ENCODE data around the gene PPM1D.

PPM1D gene

GRCh38 chr17:60599620-60600489, at the start of gene PPM1D (continued):
- TF ChIP-seq, protein P1, sequence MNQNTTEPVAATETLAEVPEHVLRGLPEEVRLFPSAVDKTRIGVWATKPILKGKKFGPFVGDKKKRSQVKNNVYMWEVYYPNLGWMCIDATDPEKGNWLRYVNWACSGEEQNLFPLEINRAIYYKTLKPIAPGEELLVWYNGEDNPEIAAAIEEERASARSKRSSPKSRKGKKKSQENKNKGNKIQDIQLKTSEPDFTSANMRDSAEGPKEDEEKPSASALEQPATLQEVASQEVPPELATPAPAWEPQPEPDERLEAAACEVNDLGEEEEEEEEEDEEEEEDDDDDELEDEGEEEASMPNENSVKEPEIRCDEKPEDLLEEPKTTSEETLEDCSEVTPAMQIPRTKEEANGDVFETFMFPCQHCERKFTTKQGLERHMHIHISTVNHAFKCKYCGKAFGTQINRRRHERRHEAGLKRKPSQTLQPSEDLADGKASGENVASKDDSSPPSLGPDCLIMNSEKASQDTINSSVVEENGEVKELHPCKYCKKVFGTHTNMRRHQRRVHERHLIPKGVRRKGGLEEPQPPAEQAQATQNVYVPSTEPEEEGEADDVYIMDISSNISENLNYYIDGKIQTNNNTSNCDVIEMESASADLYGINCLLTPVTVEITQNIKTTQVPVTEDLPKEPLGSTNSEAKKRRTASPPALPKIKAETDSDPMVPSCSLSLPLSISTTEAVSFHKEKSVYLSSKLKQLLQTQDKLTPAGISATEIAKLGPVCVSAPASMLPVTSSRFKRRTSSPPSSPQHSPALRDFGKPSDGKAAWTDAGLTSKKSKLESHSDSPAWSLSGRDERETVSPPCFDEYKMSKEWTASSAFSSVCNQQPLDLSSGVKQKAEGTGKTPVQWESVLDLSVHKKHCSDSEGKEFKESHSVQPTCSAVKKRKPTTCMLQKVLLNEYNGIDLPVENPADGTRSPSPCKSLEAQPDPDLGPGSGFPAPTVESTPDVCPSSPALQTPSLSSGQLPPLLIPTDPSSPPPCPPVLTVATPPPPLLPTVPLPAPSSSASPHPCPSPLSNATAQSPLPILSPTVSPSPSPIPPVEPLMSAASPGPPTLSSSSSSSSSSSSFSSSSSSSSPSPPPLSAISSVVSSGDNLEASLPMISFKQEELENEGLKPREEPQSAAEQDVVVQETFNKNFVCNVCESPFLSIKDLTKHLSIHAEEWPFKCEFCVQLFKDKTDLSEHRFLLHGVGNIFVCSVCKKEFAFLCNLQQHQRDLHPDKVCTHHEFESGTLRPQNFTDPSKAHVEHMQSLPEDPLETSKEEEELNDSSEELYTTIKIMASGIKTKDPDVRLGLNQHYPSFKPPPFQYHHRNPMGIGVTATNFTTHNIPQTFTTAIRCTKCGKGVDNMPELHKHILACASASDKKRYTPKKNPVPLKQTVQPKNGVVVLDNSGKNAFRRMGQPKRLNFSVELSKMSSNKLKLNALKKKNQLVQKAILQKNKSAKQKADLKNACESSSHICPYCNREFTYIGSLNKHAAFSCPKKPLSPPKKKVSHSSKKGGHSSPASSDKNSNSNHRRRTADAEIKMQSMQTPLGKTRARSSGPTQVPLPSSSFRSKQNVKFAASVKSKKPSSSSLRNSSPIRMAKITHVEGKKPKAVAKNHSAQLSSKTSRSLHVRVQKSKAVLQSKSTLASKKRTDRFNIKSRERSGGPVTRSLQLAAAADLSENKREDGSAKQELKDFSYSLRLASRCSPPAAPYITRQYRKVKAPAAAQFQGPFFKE (tag by site-specific recombination; IDR thresholded peaks at IDR 0.05; ENCODE audit: borderline replicate concordance) = no peak
- TF ChIP-seq GLI4 (tag by site-specific recombination; IDR thresholded peaks at IDR 0.05) = peak; percentile 84
- TF ChIP-seq ZSCAN23 (tag by site-specific recombination; IDR thresholded peaks at IDR 0.05) = peak; percentile 76; the same call in 1 of the 2 replicates
- TF ChIP-seq ZNF830 (tag by site-specific recombination; IDR thresholded peaks at IDR 0.05; ENCODE audit: low read depth) = no peak
- TF ChIP-seq ZBTB8A (tag by site-specific recombination; IDR thresholded peaks at IDR 0.05) = peak; percentile 97
- TF ChIP-seq ZNF561 (tag by site-specific recombination; IDR thresholded peaks at IDR 0.05; ENCODE audit: borderline replicate concordance) = peak; percentile 94
- TF ChIP-seq ZNF707 (tag by site-specific recombination; IDR thresholded peaks at IDR 0.05) = no peak
- peak; percentile 54; the same call in 1 of the 2 replicates for TF ChIP-seq ZNF239 (tag by site-specific recombination; IDR thresholded peaks at IDR 0.05)
- no peak for TF ChIP-seq ZNF19 (tag by site-specific recombination; IDR thresholded peaks at IDR 0.05; ENCODE audit: low read depth)
- no peak for TF ChIP-seq ZNF658 (tag by site-specific recombination; IDR thresholded peaks at IDR 0.05)
- peak; percentile 87 for TF ChIP-seq KLF9 (tag by site-specific recombination; IDR thresholded peaks at IDR 0.05; ENCODE audit: low read depth)
- TF ChIP-seq ZNF610 (tag by site-specific recombination; IDR thresholded peaks at IDR 0.05; ENCODE audit: borderline replicate concordance) = peak; percentile 88
- TF ChIP-seq ZNF792 (tag by site-specific recombination; IDR thresholded peaks at IDR 0.05) = peak; percentile 36; the same call in 1 of the 2 replicates
- no peak for TF ChIP-seq ZNF518A (tag by site-specific recombination; conservative IDR thresholded peaks at IDR 0.05; ENCODE audit: low read depth)
- TF ChIP-seq SALL2 (tag by site-specific recombination; IDR thresholded peaks at IDR 0.05; ENCODE audit: borderline replicate concordance) = no peak
- peak; percentile 99 for TF ChIP-seq ZBTB26 (tag by site-specific recombination; optimal IDR thresholded peaks at IDR 0.05)
- no peak for TF ChIP-seq ZNF132 (tag by site-specific recombination; IDR thresholded peaks at IDR 0.05; ENCODE audit: borderline replicate concordance)
- no peak for TF ChIP-seq ZNF223 (tag by site-specific recombination; IDR thresholded peaks at IDR 0.05)
- peak; percentile 90 for TF ChIP-seq HIC1 (tag by site-specific recombination; IDR thresholded peaks at IDR 0.05)
- TF ChIP-seq KLF7 (tag by site-specific recombination; IDR thresholded peaks at IDR 0.05; ENCODE audit: borderline replicate concordance) = peak; percentile 75
- TF ChIP-seq ZNF747 (tag by site-specific recombination; IDR thresholded peaks at IDR 0.05) = no peak
- peak; percentile 97 for TF ChIP-seq ZNF324 (tag by site-specific recombination; IDR thresholded peaks at IDR 0.05)
- no peak for TF ChIP-seq ZNF701 (tag by site-specific recombination; IDR thresholded peaks at IDR 0.05)
- TF ChIP-seq ZNF140 (tag by site-specific recombination; IDR thresholded peaks at IDR 0.05) = no peak
- TF ChIP-seq ZNF23 (tag by site-specific recombination; IDR thresholded peaks at IDR 0.05; ENCODE audit: borderline replicate concordance) = no peak

Data from HEK293 (cell line).